Astrocyte (in vitro differentiated cells and primary cell): ENCODE data around the gene SNAP47. TPM values are rescaled to one million over a fixed set of nuclear protein-coding genes. Genes with fewer than 3 reads are reported as not detected.

Experiments used
- DNase-seq: peaks from one replicate; pipeline ENCODE4 v3.0.0-alpha.2; 2010; ENCODE audit warnings: low read depth
- FAIRE-seq: peaks from 2 replicates; lab custom pipeline; 2011; peaks lifted over from hg19 to GRCh38; lab: Jason Lieb, UNC
- H2AFZ ChIP-seq: 2 replicates; pipeline ENCODE4 v1.6.0; 2012; ENCODE audit warnings: low read depth, low read length, inconsistent platforms
- H3K27ac ChIP-seq: 2 replicates; pipeline ENCODE4 v1.5.1; 2011; ENCODE audit warnings: low read depth, low read length, inconsistent platforms
- H3K27me3 ChIP-seq: 2 replicates; pipeline ENCODE4 v1.6.0; 2011; ENCODE audit warnings: low read length, inconsistent platforms; ENCODE audit not compliant: insufficient read depth
- H3K36me3 ChIP-seq: 2 replicates; pipeline ENCODE4 v1.5.1; 2011; ENCODE audit warnings: low read length, inconsistent platforms; ENCODE audit not compliant: insufficient read depth
- H3K4me1 ChIP-seq: 2 replicates; pipeline ENCODE4 v1.5.1; 2011; ENCODE audit warnings: low read length, inconsistent platforms; ENCODE audit not compliant: insufficient read depth
- H3K4me2 ChIP-seq: 2 replicates; pipeline ENCODE4 v1.6.0; 2012; ENCODE audit warnings: low read length, inconsistent platforms
- H3K4me3 ChIP-seq: 2 replicates; pipeline ENCODE4 v1.5.1; 2011; ENCODE audit warnings: low read depth, mild to moderate bottlenecking, low read length, inconsistent platforms; ENCODE audit not compliant: insufficient read depth
- H3K79me2 ChIP-seq: 2 replicates; pipeline ENCODE4 v1.6.0; 2012; ENCODE audit warnings: mild to moderate bottlenecking, low read length, inconsistent platforms; ENCODE audit not compliant: insufficient read depth
- H3K9ac ChIP-seq: 2 replicates; pipeline ENCODE4 v1.6.0; 2012; ENCODE audit warnings: mild to moderate bottlenecking, low read length, inconsistent platforms
- H3K9me3 ChIP-seq: 2 replicates; pipeline ENCODE4 v1.5.1; 2012; ENCODE audit warnings: low read depth, mild to moderate bottlenecking, low read length, inconsistent platforms; ENCODE audit not compliant: insufficient read depth
- H4K20me1 ChIP-seq: 2 replicates; pipeline ENCODE4 v1.6.0; 2012; ENCODE audit warnings: low read length, inconsistent platforms; ENCODE audit not compliant: insufficient read depth
- H3K27ac Mint-ChIP-seq: one replicate; pipeline ENCODE4 v1.8.0; 2021; ENCODE audit warnings: mild to moderate bottlenecking, mixed read lengths; ENCODE audit not compliant: unreplicated experiment
- H3K27me3 Mint-ChIP-seq: one replicate; pipeline ENCODE4 v1.8.0; 2021; ENCODE audit warnings: low read depth, mixed read lengths; ENCODE audit not compliant: unreplicated experiment
- H3K36me3 Mint-ChIP-seq: one replicate; pipeline ENCODE4 v1.8.0; 2021; ENCODE audit warnings: low read depth, mixed read lengths; ENCODE audit not compliant: unreplicated experiment
- H3K4me1 Mint-ChIP-seq: one replicate; pipeline ENCODE4 v1.8.0; 2021; ENCODE audit warnings: low read depth, mixed read lengths; ENCODE audit not compliant: unreplicated experiment
- H3K4me3 Mint-ChIP-seq: one replicate; pipeline ENCODE4 v1.8.0; 2021; ENCODE audit warnings: mild to moderate bottlenecking, moderate library complexity, mixed read lengths; ENCODE audit not compliant: unreplicated experiment
- H3K9me3 Mint-ChIP-seq: one replicate; pipeline ENCODE4 v1.8.0; 2021; ENCODE audit warnings: mild to moderate bottlenecking, mixed read lengths; ENCODE audit not compliant: unreplicated experiment
- CTCF ChIP-seq: IDR thresholded peaks from 2 replicates; pipeline ENCODE4 v1.5.1; 2011; ENCODE audit warnings: low read depth, mild to moderate bottlenecking, inconsistent platforms, low read length, moderate library complexity; ENCODE audit not compliant: insufficient read depth
- EZH2 ChIP-seq: IDR thresholded peaks from 2 replicates; pipeline ENCODE4 v1.6.1; 2012; ENCODE audit warnings: mild to moderate bottlenecking, low read length, inconsistent platforms; ENCODE audit not compliant: insufficient read depth
- total RNA-seq: library from RNA; stranded (reverse); gene quantifications from 2 replicates; pipeline ENCODE4 v1.2.1, GENCODE V29; 2021

SNAP47 gene
- total RNA-seq, 1 donor from 2014 or later = 31.9 TPM

- H3K27me3 Mint-ChIP-seq = peaks cover 3% of the 10 kb centered on the region
- H3K36me3 Mint-ChIP-seq = peaks cover 3% of the 10 kb centered on the region
- H3K4me3 Mint-ChIP-seq = no peak overlapping the region
- H3K27ac ChIP-seq = no peak overlapping the region
- no peak for DNase-seq
- H3K4me2 ChIP-seq = no peak overlapping the region
- H3K4me3 ChIP-seq = no peak overlapping the region
- H3K9me3 Mint-ChIP-seq = peaks cover 59% of the 10 kb centered on the region
- no peaks in the 10 kb centered on the region for H3K4me1 Mint-ChIP-seq
- H3K27ac Mint-ChIP-seq = no peak overlapping the region
- no peak for FAIRE-seq
- TF ChIP-seq CTCF = no peak
- no peak for TF ChIP-seq EZH2
- peaks cover 14% of the 10 kb centered on the region for H3K9me3 ChIP-seq
- H3K27me3 ChIP-seq = no peaks in the 10 kb centered on the region
- H4K20me1 ChIP-seq = no peaks in the 10 kb centered on the region
- no peak overlapping the region for H2AFZ ChIP-seq
- H3K9ac ChIP-seq = no peak overlapping the region
- no peaks in the 10 kb centered on the region for H3K36me3 ChIP-seq
- H3K4me1 ChIP-seq = no peaks in the 10 kb centered on the region
- H3K79me2 ChIP-seq = no peaks in the 10 kb centered on the region
Observed at GRCh38 chr1:227718932-227719331, 16.3 kb upstream of the SNAP47 start.

- H3K36me3 Mint-ChIP-seq = peaks cover 3% of the 10 kb centered on the region
- Histone ChIP-seq H3K4me2 (no peak overlapping the region), H3K4me1 (peaks cover 4% of the 10 kb centered on the region), H3K9me3 (peaks cover 12% of the 10 kb centered on the region), H2AFZ (no peak overlapping the region), H3K9ac (no peak overlapping the region), H3K27ac (no peak overlapping the region), H3K4me3 (no peak overlapping the region), H3K27me3 (no peaks in the 10 kb centered on the region), H3K79me2 (no peaks in the 10 kb centered on the region), H3K36me3 (no peaks in the 10 kb centered on the region), H4K20me1 (no peaks in the 10 kb centered on the region)
- no peak for TF ChIP-seq EZH2
- TF ChIP-seq CTCF = no peak
- H3K27me3 Mint-ChIP-seq = peaks cover 3% of the 10 kb centered on the region
- H3K9me3 Mint-ChIP-seq = peaks cover 45% of the 10 kb centered on the region
- H3K4me3 Mint-ChIP-seq = no peak overlapping the region
- DNase-seq = no peak
- H3K27ac Mint-ChIP-seq = peak overlapping the region; percentile 55
- FAIRE-seq = no peak
- peaks cover 6% of the 10 kb centered on the region for H3K4me1 Mint-ChIP-seq
Observed at GRCh38 chr1:227723474-227723873, 11.8 kb upstream of the SNAP47 start.

- no peak overlapping the region for H3K27ac Mint-ChIP-seq
- H3K4me2 ChIP-seq = no peak overlapping the region
- H3K4me3 ChIP-seq = no peak overlapping the region
- H3K27ac ChIP-seq = no peak overlapping the region
- peaks cover 10% of the 10 kb centered on the region for H4K20me1 ChIP-seq
- DNase-seq (no peak), FAIRE-seq (no peak)
- TF ChIP-seq EZH2 (no peak), CTCF (no peak)
- H3K36me3 Mint-ChIP-seq = peaks cover 3% of the 10 kb centered on the region
- H3K4me3 Mint-ChIP-seq = no peak overlapping the region
- peaks cover 9% of the 10 kb centered on the region for H3K9me3 ChIP-seq
- peaks cover 6% of the 10 kb centered on the region for H3K4me1 ChIP-seq
- peaks cover 34% of the 10 kb centered on the region for H3K9me3 Mint-ChIP-seq
- H3K79me2 ChIP-seq = no peaks in the 10 kb centered on the region
- H3K27me3 ChIP-seq = no peaks in the 10 kb centered on the region
- no peak overlapping the region for H2AFZ ChIP-seq
- H3K27me3 Mint-ChIP-seq = peaks cover 3% of the 10 kb centered on the region
- H3K36me3 ChIP-seq = no peaks in the 10 kb centered on the region
- H3K4me1 Mint-ChIP-seq = peaks cover 6% of the 10 kb centered on the region
- H3K9ac ChIP-seq = no peak overlapping the region
Observed at GRCh38 chr1:227725046-227725445, 10.2 kb upstream of the SNAP47 start.
